ENCODE data around the gene ZNF500.

- TF ChIP-seq CTCF (conservative IDR thresholded peaks at IDR 0.05) (no peak), ZFX (IDR thresholded peaks at IDR 0.05) (no peak)
These were observed 11.1 kb upstream of the ZNF500 start for GRCh38 chr16:4778050-4778392.
